AG20443 (cell line): ENCODE measurements around the gene ADCK1.
"Not testable (repeated sequence)": the region's sequence is repeated elsewhere in the genome, so short reads cannot be mapped to it uniquely, and the experiment has no call there.

ENCODE experiments used
- DNase-seq: peaks from one replicate; pipeline ENCODE4 v3.0.0; 2012; ENCODE audit warnings: low spot score, mixed read lengths

ADCK1 gene

GRCh38 chr14:77809011-77809410, 9.1 kb downstream of the ADCK1 start:
- no peak for DNase-seq

- no peak for DNase-seq
Measured at GRCh38 chr14:77812028-77812427, 12.1 kb downstream of the ADCK1 start.

- not testable (repeated sequence) for DNase-seq
Measured at GRCh38 chr14:77812682-77813081, 12.8 kb downstream of the ADCK1 start.

GRCh38 chr14:77822307-77822706, 22.4 kb downstream of the ADCK1 start:
- no peak for DNase-seq

GRCh38 chr14:77822741-77823140, 22.8 kb downstream of the ADCK1 start:
- DNase-seq, result no peak

GRCh38 chr14:77823378-77823777, 23.5 kb downstream of the ADCK1 start:
- no peak for DNase-seq

- DNase-seq, result no peak
Measured at GRCh38 chr14:77825895-77826519, 26.1 kb downstream of the ADCK1 start.

- DNase-seq, result no peak
Measured at GRCh38 chr14:77830692-77831091, 30.8 kb downstream of the ADCK1 start.

- DNase-seq, result no peak
Measured at GRCh38 chr14:77832297-77832696, 32.4 kb downstream of the ADCK1 start.

- no peak for DNase-seq
Measured at GRCh38 chr14:77837926-77838325, 38.0 kb downstream of the ADCK1 start.

- no peak for DNase-seq
Measured at GRCh38 chr14:77838831-77839511, 39.1 kb downstream of the ADCK1 start.

GRCh38 chr14:77843195-77843594, 43.3 kb downstream of the ADCK1 start:
- DNase-seq, result no peak

GRCh38 chr14:77843651-77844050, 43.7 kb downstream of the ADCK1 start:
- no peak for DNase-seq

GRCh38 chr14:77844802-77845201, 44.9 kb downstream of the ADCK1 start:
- DNase-seq, result no peak

GRCh38 chr14:77848031-77848430, 48.1 kb downstream of the ADCK1 start:
- peak; percentile 69 for DNase-seq

GRCh38 chr14:77849711-77850110, 49.8 kb downstream of the ADCK1 start:
- DNase-seq, result no peak

GRCh38 chr14:77853919-77854318, 54.0 kb downstream of the ADCK1 start:
- DNase-seq, result no peak

- no peak for DNase-seq
Measured at GRCh38 chr14:77856941-77857340, 57.0 kb downstream of the ADCK1 start.

- DNase-seq, result no peak
Measured at GRCh38 chr14:77859934-77860570, 60.1 kb downstream of the ADCK1 start.

GRCh38 chr14:77861201-77861600, 61.3 kb downstream of the ADCK1 start:
- DNase-seq, result no peak

- peak; percentile 86 for DNase-seq
Measured at GRCh38 chr14:77862154-77862786, 62.4 kb downstream of the ADCK1 start.

GRCh38 chr14:77864085-77864484, 64.2 kb downstream of the ADCK1 start:
- no peak for DNase-seq

GRCh38 chr14:77864580-77864979, 64.7 kb downstream of the ADCK1 start:
- no peak for DNase-seq
